ENCODE measurements around the gene NRF1. TPM values are rescaled to one million over a fixed set of nuclear protein-coding genes. Genes with fewer than 3 reads are reported as not detected.

NRF1 gene
- polyA plus RNA-seq, 1 experiment = 13.3 TPM

DNA sequence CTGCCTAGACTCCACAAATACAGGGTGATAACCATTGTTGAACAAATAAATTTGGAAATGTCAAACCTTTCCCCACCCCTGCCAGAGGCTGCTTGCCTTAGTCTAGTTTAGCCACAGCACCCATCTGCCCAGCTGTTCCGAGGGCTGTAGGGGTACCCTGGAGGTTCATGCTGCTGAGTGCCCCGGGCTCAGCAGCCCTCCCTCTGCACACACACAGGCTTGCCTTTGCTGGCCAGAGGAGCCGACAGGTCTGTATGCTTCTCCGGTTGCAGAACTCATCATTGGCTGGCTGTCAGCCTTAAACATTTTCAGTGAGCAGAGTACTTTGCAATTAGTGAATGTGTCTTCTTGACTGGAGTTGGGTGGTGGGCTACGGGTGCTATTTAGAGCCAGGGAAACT is 122.9 kb downstream of the NRF1 start:
- CTCF ChIA-PET = interaction anchor here (0.6 to 1.0 kb wide), 3 partner anchors 38 to 275 kb away, joined by 3 read pairs; no protein-coding TSS in a partner anchor

DNA sequence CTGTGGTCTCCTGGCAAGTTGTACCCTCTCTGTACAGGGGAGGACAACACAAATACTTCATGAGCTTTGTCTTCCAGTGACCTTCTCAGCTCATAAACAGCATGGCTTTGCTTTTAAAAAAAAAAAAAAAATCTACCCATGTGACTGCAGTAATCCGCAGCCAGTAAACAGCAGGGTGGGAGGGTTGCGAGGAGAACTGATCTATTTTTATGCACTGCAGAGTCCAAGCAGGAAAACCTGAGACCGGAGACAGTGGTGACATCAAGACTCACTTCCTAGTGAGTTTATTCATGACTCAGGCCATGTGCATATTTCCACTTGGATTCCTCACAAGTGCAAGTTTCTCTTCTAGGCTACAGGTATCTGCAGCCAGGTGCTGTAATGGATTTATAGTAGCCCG is 127.9 kb downstream of the NRF1 start:
- CTCF ChIA-PET = interaction anchor here (1.7 kb wide), 1 partner anchor 90 kb away, joined by 4 read pairs; no protein-coding TSS in a partner anchor
- POLR2A ChIA-PET = interaction anchor here (0.6 kb wide), 1 partner anchor 141 kb away, joined by 6 read pairs; no protein-coding TSS in a partner anchor
- Histone ChIP-seq H3K36me3 (ENCODE audit: control insufficient read depth, insufficient read depth, low read length) (no peaks in the 10 kb centered on the region; the same call in 1 of the 2 replicates), H3K4me3 (ENCODE audit: low read depth, low read length) (no peak overlapping the region), H3K27me3 (ENCODE audit: control insufficient read depth, insufficient read depth, low read length) (no peaks in the 10 kb centered on the region)
- DNase-seq (ENCODE audit: low read depth) = peak; percentile 31
- TF ChIP-seq, protein P1, sequence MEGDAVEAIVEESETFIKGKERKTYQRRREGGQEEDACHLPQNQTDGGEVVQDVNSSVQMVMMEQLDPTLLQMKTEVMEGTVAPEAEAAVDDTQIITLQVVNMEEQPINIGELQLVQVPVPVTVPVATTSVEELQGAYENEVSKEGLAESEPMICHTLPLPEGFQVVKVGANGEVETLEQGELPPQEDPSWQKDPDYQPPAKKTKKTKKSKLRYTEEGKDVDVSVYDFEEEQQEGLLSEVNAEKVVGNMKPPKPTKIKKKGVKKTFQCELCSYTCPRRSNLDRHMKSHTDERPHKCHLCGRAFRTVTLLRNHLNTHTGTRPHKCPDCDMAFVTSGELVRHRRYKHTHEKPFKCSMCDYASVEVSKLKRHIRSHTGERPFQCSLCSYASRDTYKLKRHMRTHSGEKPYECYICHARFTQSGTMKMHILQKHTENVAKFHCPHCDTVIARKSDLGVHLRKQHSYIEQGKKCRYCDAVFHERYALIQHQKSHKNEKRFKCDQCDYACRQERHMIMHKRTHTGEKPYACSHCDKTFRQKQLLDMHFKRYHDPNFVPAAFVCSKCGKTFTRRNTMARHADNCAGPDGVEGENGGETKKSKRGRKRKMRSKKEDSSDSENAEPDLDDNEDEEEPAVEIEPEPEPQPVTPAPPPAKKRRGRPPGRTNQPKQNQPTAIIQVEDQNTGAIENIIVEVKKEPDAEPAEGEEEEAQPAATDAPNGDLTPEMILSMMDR (IDR thresholded peaks at IDR 0.05; ENCODE audit: insufficient read depth, low read depth, low read length) = no peak

More for the DNA sequence above, 122.9 kb downstream of the NRF1 start:
- Histone ChIP-seq H3K27me3 (ENCODE audit: control insufficient read depth, insufficient read depth, low read length) (no peaks in the 10 kb centered on the region), H3K4me3 (ENCODE audit: low read depth, low read length) (no peak overlapping the region), H3K36me3 (ENCODE audit: control insufficient read depth, insufficient read depth, low read length) (no peaks in the 10 kb centered on the region; the same call in 1 of the 2 replicates)
- DNase-seq (ENCODE audit: low read depth) = no peak
- TF ChIP-seq, protein P1 (IDR thresholded peaks at IDR 0.05; ENCODE audit: insufficient read depth, low read depth, low read length) = no peak
- POLR2A ChIA-PET = no interaction called here

DNA sequence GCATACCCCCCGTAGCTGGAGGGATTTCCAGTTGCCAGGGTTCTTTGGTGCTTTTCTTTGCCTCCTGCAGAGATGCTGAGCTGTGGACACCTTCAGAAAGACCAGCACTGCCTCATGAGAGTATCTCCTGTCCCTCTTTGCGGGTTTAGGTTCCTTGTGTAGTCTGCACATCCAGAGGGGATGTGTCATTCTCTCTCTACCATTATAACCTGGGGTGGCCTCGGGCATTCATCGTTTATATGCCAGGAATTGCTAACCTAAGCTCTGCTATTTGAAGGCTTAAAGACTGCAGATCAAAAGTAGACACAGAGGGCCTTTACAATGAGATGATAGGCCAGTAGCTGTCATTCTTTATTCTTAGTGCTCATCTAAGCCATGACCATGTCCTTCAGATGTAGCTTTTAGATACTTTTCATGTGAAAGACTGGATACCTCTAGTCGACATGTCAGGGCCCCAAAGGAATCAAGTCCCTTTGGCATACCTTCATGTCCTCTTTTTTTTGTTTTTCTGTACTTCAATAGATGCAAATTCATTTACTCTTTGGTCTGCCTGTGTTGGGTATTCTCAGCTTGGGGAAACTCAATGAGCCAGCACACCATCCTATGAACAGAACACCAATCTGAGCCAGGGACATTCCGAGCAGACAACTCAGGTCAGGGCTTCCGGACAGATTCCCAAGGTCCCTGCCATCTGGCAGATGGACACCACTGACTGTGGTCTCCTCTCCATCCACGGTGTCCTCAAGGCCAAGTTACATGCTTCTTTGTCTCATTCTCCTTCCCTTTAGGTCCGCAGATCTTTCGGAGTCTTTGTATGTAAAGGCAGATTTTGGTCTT is 129.3 kb downstream of the NRF1 start:
- Histone ChIP-seq H3K4me3 (ENCODE audit: low read depth, low read length) (no peak overlapping the region), H3K27me3 (ENCODE audit: control insufficient read depth, insufficient read depth, low read length) (no peaks in the 10 kb centered on the region), H3K36me3 (ENCODE audit: control insufficient read depth, insufficient read depth, low read length) (no peaks in the 10 kb centered on the region; the same call in 1 of the 2 replicates)
- POLR2A ChIA-PET = no interaction called here
- TF ChIP-seq, protein P1 (IDR thresholded peaks at IDR 0.05; ENCODE audit: insufficient read depth, low read depth, low read length) = no peak
- DNase-seq (ENCODE audit: low read depth) = no peak
- CTCF ChIA-PET = no interaction called here

DNA sequence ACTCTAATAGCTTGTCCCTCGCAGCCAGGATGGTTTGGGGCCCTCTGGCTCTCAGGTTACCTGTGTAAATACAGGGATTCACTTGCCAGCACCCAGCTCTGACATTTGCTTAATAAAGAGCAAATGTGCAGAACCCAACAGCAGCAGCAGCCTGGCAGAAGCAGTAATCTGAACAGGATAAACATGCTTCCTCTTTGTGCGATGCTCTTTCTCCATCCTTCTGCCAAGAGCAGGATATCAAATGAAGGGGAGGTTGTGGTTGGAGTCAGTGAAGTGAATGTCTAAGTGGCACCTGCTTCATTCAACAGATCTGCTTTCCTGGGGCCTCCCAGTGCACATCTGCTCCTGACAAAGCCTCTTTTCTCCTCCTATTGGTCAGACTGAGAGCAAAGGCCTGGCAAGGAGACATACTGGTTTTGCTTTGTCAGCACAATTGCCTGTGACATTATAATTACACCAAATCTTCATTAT is 130.3 kb downstream of the NRF1 start:
- H3K36me3 ChIP-seq (ENCODE audit: control insufficient read depth, insufficient read depth, low read length) = no peaks in the 10 kb centered on the region; the same call in 1 of the 2 replicates
- ChIA-PET POLR2A (no interaction called here), CTCF (no interaction called here)
- no peak for DNase-seq (ENCODE audit: low read depth)
- TF ChIP-seq, protein P1 (IDR thresholded peaks at IDR 0.05; ENCODE audit: insufficient read depth, low read depth, low read length) = no peak
- H3K4me3 ChIP-seq (ENCODE audit: low read depth, low read length) = no peak overlapping the region
- H3K27me3 ChIP-seq (ENCODE audit: control insufficient read depth, insufficient read depth, low read length) = no peaks in the 10 kb centered on the region

DNA sequence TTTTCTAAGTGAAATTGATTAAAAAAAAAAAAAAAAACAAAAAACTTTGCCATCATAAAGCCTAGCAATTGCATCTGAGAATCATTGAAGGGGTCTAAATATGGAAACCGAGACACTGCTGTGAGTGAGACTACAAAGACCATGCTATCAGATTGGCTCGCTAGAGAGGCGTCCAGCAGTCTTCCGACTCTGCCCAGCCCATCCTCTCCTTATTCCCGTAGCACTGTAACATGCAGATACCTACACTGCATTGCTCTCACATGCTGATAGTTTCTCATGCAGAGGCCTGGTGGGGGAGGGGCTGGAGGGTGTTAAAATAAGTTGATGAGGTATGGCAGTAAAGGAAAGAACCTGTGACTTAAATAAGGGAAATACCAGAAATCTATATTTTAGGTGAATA is 130.7 kb downstream of the NRF1 start:
- CTCF ChIA-PET = no interaction called here
- Histone ChIP-seq H3K27me3 (ENCODE audit: control insufficient read depth, insufficient read depth, low read length) (no peaks in the 10 kb centered on the region), H3K4me3 (ENCODE audit: low read depth, low read length) (no peak overlapping the region), H3K36me3 (ENCODE audit: control insufficient read depth, insufficient read depth, low read length) (no peaks in the 10 kb centered on the region; the same call in 1 of the 2 replicates)
- POLR2A ChIA-PET = no interaction called here
- no peak for DNase-seq (ENCODE audit: low read depth)
- TF ChIP-seq, protein P1 (IDR thresholded peaks at IDR 0.05; ENCODE audit: insufficient read depth, low read depth, low read length) = no peak
